Caki2 (cell line): Measurements from ENCODE around the gene INSC. TPM values are rescaled to one million over a fixed set of nuclear protein-coding genes. Genes with fewer than 3 reads are reported as not detected.
A peak's percentile ranks its signal among the peaks of the same experiment; 100 is the strongest.

Source experiments
- DNase-seq: peaks from one replicate; pipeline ENCODE4 v3.0.0-alpha.2; 2015; ENCODE audit warnings: low read depth
- in situ Hi-C: cut with HindIII; loops from 2 replicates; pipeline ENCODE4 v1.10.0; 2016; ENCODE audit warnings: low sequenced_read_pairs, low pct_unique_long_range_greater_than_20kb, mixed read lengths
- total RNA-seq: library from RNA; depleted of rRNA; stranded (reverse); fragments of >200 nt; shearing (Covaris generic); gene quantifications from 2 replicates; pipeline ENCODE4 v1.2.3, GENCODE V29; 2014; ENCODE audit warnings: low replicate concordance

The INSC gene
- total RNA-seq, 1 experiment from 2014 or later, result not detected

- DNase-seq, result peak; percentile 49
- in situ Hi-C loops, result no loop called here
These were observed 8.3 kb upstream of the INSC start for GRCh38 chr11:15106201-15106965.

- DNase-seq, result no peak
- in situ Hi-C loops, result no loop called here
These were observed 6.8 kb upstream of the INSC start for GRCh38 chr11:15107730-15108515.

GRCh38 chr11:15108592-15109130 lies 6.1 kb upstream of the INSC start:
- DNase-seq, result no peak
- in situ Hi-C loops, result no loop called here

GRCh38 chr11:15109602-15110001 lies 5.1 kb upstream of the INSC start:
- no peak for DNase-seq
- in situ Hi-C loops, result no loop called here

- in situ Hi-C loops, result no loop called here
- no peak for DNase-seq
These were observed 3.5 kb upstream of the INSC start for GRCh38 chr11:15111215-15111614.

- in situ Hi-C loops, result no loop called here
- DNase-seq, result no peak
These were observed 2.6 kb upstream of the INSC start for GRCh38 chr11:15112131-15112541.

- in situ Hi-C loops, result no loop called here
- DNase-seq, result no peak
These were observed 1.3 kb upstream of the INSC start for GRCh38 chr11:15113381-15113780.

GRCh38 chr11:15115686-15116085 lies 963 bp downstream of the INSC start:
- no peak for DNase-seq
- in situ Hi-C loops, result no loop called here

GRCh38 chr11:15117751-15118150 lies 3.0 kb downstream of the INSC start:
- DNase-seq, result no peak
- in situ Hi-C loops, result no loop called here

GRCh38 chr11:15118431-15118830 lies 3.7 kb downstream of the INSC start:
- no peak for DNase-seq
- in situ Hi-C loops, result no loop called here

- in situ Hi-C loops, result no loop called here
These were observed 4.6 kb downstream of the INSC start for GRCh38 chr11:15119352-15119751.

GRCh38 chr11:15119826-15120225 lies 5.1 kb downstream of the INSC start:
- in situ Hi-C loops, result no loop called here
- DNase-seq, result no peak

More at GRCh38 chr11:15119352-15119751, 4.6 kb downstream of the INSC start:
- DNase-seq, result no peak

GRCh38 chr11:15123849-15124248 lies 9.1 kb downstream of the INSC start:
- peak; percentile 72 for DNase-seq
- in situ Hi-C loops, result no loop called here

GRCh38 chr11:15124528-15124927 lies 9.8 kb downstream of the INSC start:
- in situ Hi-C loops, result no loop called here
- no peak for DNase-seq

- DNase-seq, result no peak
These were observed 12.6 kb downstream of the INSC start for GRCh38 chr11:15127341-15127740.

GRCh38 chr11:15128621-15129020 lies 13.9 kb downstream of the INSC start:
- in situ Hi-C loops, result no loop called here
- no peak for DNase-seq

More at GRCh38 chr11:15127341-15127740, 12.6 kb downstream of the INSC start:
- in situ Hi-C loops, result no loop called here

GRCh38 chr11:15136166-15136565 lies 21.4 kb downstream of the INSC start:
- DNase-seq, result no peak
- in situ Hi-C loops, result no loop called here

GRCh38 chr11:15139096-15139770 lies 24.5 kb downstream of the INSC start:
- no peak for DNase-seq
- in situ Hi-C loops, result no loop called here
